Neuronal stem cell (in vitro differentiated cells): ENCODE measurements around the gene ATAD3C.

Experiments used
- DNase-seq: peaks from one replicate; pipeline ENCODE4 v3.0.0-alpha.2; 2013; ENCODE audit warnings: low spot score
- H2AFZ ChIP-seq: one replicate; pipeline ENCODE4 v1.6.1; 2013; ENCODE audit warnings: mild to moderate bottlenecking, low read length, inconsistent platforms
- H2AK5ac ChIP-seq: 2 replicates; pipeline ENCODE4 v1.6.1; 2013; ENCODE audit warnings: low read depth, mild to moderate bottlenecking, inconsistent platforms, low read length, moderate library complexity, mixed read lengths
- H2BK120ac ChIP-seq: 2 replicates; pipeline ENCODE4 v1.6.1; 2013; ENCODE audit warnings: low read depth, mild to moderate bottlenecking, inconsistent platforms, low read length, moderate library complexity, mixed read lengths
- H2BK12ac ChIP-seq: one replicate; pipeline ENCODE4 v1.6.1; 2013; ENCODE audit warnings: low read length, inconsistent platforms
- H2BK15ac ChIP-seq: 2 replicates; pipeline ENCODE4 v1.6.1; 2013; ENCODE audit warnings: mild to moderate bottlenecking, low read length, inconsistent platforms, mixed read lengths
- H2BK5ac ChIP-seq: one replicate; pipeline ENCODE4 v1.6.1; 2013; ENCODE audit warnings: inconsistent platforms, mild to moderate bottlenecking, low read length, moderate library complexity
- H3K14ac ChIP-seq: one replicate; pipeline ENCODE4 v1.6.1; 2013; ENCODE audit warnings: low read length, inconsistent platforms
- H3K18ac ChIP-seq: 2 replicates; pipeline ENCODE4 v1.6.1; 2013; ENCODE audit warnings: low read length, inconsistent platforms
- H3K23ac ChIP-seq: 2 replicates; pipeline ENCODE4 v1.6.1; 2013; ENCODE audit warnings: low read depth, mild to moderate bottlenecking, mixed read lengths, low read length, inconsistent platforms; ENCODE audit not compliant: poor library complexity
- H3K27ac ChIP-seq: replicated peaks from 3 replicates; pipeline ENCODE4 v1.5.1; 2013; ENCODE audit warnings: low read length, inconsistent platforms
- H3K27me3 ChIP-seq, 3 experiments: 2 replicates each; pipeline ENCODE4 v1.6.1; 2013; ENCODE audit warnings: low read length in 3 of 3, mild to moderate bottlenecking in 2 of 3, inconsistent platforms in 1 of 3, low read depth in 1 of 3, mixed read lengths in 1 of 3, moderate library complexity in 1 of 3; ENCODE audit not compliant: control insufficient read depth in 3 of 3, insufficient read depth in 3 of 3
- H3K36me3 ChIP-seq, 2 donors: replicated peaks in 1 of 2; 2 replicates each; pipeline ENCODE4 v1.6.1; 2013; ENCODE audit warnings: low read length in 2 of 2; ENCODE audit not compliant: control insufficient read depth in 2 of 2, insufficient read depth in 2 of 2
- H3K4ac ChIP-seq: 2 replicates; pipeline ENCODE4 v1.6.1; 2013; ENCODE audit warnings: inconsistent platforms, mild to moderate bottlenecking, low read length, moderate library complexity
- H3K4me1 ChIP-seq, 2 donors: 1 replicate in 1 of 2; 2 replicates in 1 of 2; pipeline ENCODE4 v1.6.1; 2013; ENCODE audit warnings: low read length in 2 of 2, low read depth in 1 of 2; ENCODE audit not compliant: control insufficient read depth in 2 of 2, insufficient read depth in 1 of 2
- H3K4me2 ChIP-seq: one replicate; pipeline ENCODE4 v1.6.1; 2013; ENCODE audit warnings: mild to moderate bottlenecking, low read length, inconsistent platforms; ENCODE audit not compliant: insufficient read depth, poor library complexity, severe bottlenecking
- H3K4me3 ChIP-seq, 2 donors: 2 replicates each; pipeline ENCODE4 v1.5.1; 2013; ENCODE audit warnings: low read length in 2 of 2, mild to moderate bottlenecking in 2 of 2, inconsistent platforms in 1 of 2, moderate library complexity in 1 of 2
- H3K79me1 ChIP-seq: one replicate; pipeline ENCODE4 v1.6.1; 2013; ENCODE audit warnings: low read depth, mild to moderate bottlenecking, inconsistent platforms, low read length, moderate library complexity
- H3K9ac ChIP-seq: one replicate; pipeline ENCODE4 v1.6.1; 2013; ENCODE audit warnings: mild to moderate bottlenecking, low read depth, low read length, inconsistent platforms; ENCODE audit not compliant: poor library complexity
- H3K9me3 ChIP-seq, 2 donors: replicated peaks in 1 of 2; 2 replicates each; pipeline versions ENCODE3 to v1.6.1; 2013; ENCODE audit warnings: low read length in 2 of 2, mild to moderate bottlenecking in 2 of 2, inconsistent platforms in 1 of 2, low read depth in 1 of 2, mixed read lengths in 1 of 2, moderate library complexity in 1 of 2; ENCODE audit not compliant: control insufficient read depth in 2 of 2, insufficient read depth in 1 of 2
- H4K8ac ChIP-seq: one replicate; pipeline ENCODE4 v1.6.1; 2013; ENCODE audit warnings: low read depth, mild to moderate bottlenecking, inconsistent platforms, low read length, moderate library complexity
- H4K91ac ChIP-seq: one replicate; pipeline ENCODE4 v1.6.1; 2013; ENCODE audit warnings: low read length, low read depth, mild to moderate bottlenecking, inconsistent platforms; ENCODE audit not compliant: poor library complexity
- WGBS, 2 donors: extraction: QIAGEN DNeasy Blood & Tissue Kit; methylation state at CpG; one replicate each; pipeline ENCODE4 v1.1.7; 2013; ENCODE audit warnings: missing lambda C conversion rate in 2 of 2, mixed read lengths in 1 of 2; ENCODE audit not compliant: insufficient read length in 2 of 2, insufficient replicate concordance in 1 of 2; ENCODE audit errors: extremely low coverage in 2 of 2; 5-methylcytosine and 5-hydroxymethylcytosine counted together

ATAD3C gene

DNA sequence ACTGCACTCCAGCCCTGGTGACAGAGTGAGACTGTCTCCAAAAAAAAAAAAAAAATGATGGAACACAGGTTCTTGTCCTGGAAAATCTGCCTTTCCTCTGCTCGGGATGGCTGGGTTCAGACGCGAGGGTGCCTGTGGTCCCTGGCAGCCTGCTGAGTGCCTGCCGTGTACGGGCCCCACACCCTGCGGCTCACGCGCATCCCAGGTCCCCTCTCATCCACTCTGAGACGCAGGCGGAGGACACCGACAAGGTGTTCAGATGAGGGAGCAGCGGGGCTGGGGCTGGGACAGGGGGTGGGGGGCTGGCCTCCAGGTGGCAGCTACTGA is 24.1 kb upstream of the ATAD3C start:
- Histone ChIP-seq H3K23ac (peak overlapping the region; percentile 97), H4K91ac (no peak overlapping the region), H3K4me2 (no peak overlapping the region), H3K4ac (no peak overlapping the region), H2BK12ac (no peak overlapping the region), H2BK5ac (peak overlapping the region; percentile 93), H2BK15ac (peak overlapping the region; percentile 99), H3K79me1 (peaks cover 2% of the 10 kb centered on the region), H3K18ac (peak overlapping the region; percentile 88), H3K27ac (no peak overlapping the region), H2BK120ac (peak overlapping the region; percentile 100), H4K8ac (no peak overlapping the region), H2AFZ (no peak overlapping the region), H3K27me3 (no peaks in the 10 kb centered on the region), H3K4me3 (no peak overlapping the region), H3K36me3 (no peaks in the 10 kb centered on the region), H3K9me3 (peaks cover 0 to 3% of the 10 kb centered on the region in 2 donors), H2AK5ac (peak overlapping the region; percentile 100), H3K14ac (no peak overlapping the region), H3K9ac (no peak overlapping the region), H3K4me1 (peaks cover 23 to 42% of the 10 kb centered on the region in 2 donors)
- WGBS, 2 donors, result no CpG with 5 or more reads among the region's 12 CpGs
- DNase-seq, result no peak

DNA sequence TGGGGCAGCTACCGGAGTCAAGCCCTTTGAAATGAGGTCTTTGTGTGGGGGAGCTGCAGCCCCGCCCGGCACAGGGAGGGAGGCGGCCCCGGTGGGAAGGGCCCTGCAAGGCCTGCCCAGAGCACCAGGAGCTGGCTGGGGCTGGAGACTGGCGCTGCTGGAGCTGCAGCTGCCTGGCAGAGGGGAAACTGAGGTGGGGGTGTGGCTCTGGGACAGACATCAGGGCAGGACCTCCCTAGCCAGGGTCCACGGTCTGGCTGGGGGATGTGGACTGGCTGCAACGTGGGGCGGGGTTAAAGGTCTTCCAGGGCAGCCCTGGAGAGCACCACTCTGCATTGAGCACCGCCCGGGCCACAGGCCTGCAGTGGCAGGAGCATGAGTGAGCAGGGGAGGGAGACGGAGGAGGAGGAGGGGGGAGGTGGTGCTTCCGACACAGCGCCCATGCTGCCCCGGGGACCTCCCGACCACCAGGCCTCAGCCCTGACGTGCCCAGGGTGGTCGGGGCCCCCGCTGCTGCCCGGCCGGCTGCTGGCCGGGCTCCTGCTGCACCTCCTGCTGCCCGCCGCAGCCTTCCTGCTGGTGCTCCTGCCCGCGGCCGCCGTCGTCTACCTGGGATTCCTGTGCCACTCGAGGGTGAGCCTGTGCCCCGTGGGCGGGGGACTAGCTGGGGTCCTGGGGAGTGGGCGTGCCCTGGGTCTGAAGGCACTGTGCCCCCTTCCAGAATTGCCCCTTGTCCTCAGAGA is 23.6 kb upstream of the ATAD3C start:
- Histone ChIP-seq H3K4ac (peak overlapping the region; percentile 89), H2BK120ac (peak overlapping the region; percentile 100), H3K9me3 (peaks cover 0 to 3% of the 10 kb centered on the region in 2 donors), H2BK5ac (peak overlapping the region; percentile 93), H3K27me3 (no peaks in the 10 kb centered on the region), H3K4me3 (no peak overlapping the region), H3K14ac (peak overlapping the region; percentile 94), H2AFZ (peak overlapping the region; percentile 34), H3K4me2 (peak overlapping the region; percentile 57), H2BK15ac (peak overlapping the region; percentile 99), H3K4me1 (peaks cover 21 to 43% of the 10 kb centered on the region in 2 donors), H2BK12ac (peak overlapping the region; percentile 95), H4K8ac (peak overlapping the region; percentile 70), H4K91ac (peak overlapping the region; percentile 99), H3K36me3 (no peaks in the 10 kb centered on the region), H2AK5ac (peak overlapping the region; percentile 100), H3K23ac (peak overlapping the region; percentile 97), H3K27ac (peak overlapping the region; percentile 58), H3K18ac (peak overlapping the region; percentile 99), H3K79me1 (peaks cover 1% of the 10 kb centered on the region), H3K9ac (peak overlapping the region; percentile 84)
- no peak for DNase-seq
- WGBS, 2 donors, result no CpG with 5 or more reads among the region's 33 CpGs

DNA sequence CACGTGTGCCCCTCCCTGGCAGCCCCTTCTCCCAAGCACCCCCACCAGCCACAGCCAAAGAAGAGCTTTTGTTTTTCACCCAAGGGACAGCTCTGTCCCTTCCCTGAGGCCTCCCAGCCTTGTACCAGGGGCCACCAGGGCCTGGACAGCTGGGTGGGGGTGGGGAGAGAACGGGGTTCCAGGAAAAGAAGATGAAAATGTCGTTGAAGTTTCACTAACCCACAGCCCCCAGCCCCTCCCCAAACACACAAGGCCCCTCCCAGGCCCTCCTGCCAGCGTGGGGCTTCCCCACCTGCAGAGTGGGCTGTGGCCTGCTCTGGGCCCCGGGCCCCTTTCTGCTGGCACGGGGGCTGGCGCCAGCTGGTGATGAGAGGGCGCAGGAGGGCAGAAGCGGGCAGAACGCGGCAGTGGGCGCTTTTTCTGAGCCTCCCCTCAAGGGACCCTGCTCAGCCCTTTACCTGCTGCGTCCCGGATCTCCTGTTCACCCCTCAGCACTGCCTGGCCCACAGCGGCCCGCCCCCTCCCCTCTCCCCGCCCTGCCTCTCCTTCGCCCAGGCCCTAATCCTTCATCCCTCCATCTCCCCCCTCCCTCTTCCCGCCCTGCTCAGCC is 22.9 kb upstream of the ATAD3C start:
- H3K27me3 ChIP-seq, result no peaks in the 10 kb centered on the region
- H2BK5ac ChIP-seq, result peak overlapping the region; percentile 93
- peak overlapping the region; percentile 11 for H2AFZ ChIP-seq
- peak overlapping the region; percentile 97 for H3K23ac ChIP-seq
- WGBS, 2 donors, result no CpG with 5 or more reads among the region's 19 CpGs
- peaks cover 19 to 43% of the 10 kb centered on the region in 2 donors for H3K4me1 ChIP-seq
- peak overlapping the region; percentile 84 for H3K9ac ChIP-seq
- peaks cover 0 to 3% of the 10 kb centered on the region in 2 donors for H3K9me3 ChIP-seq
- H4K8ac ChIP-seq, result peak overlapping the region; percentile 70
- peak overlapping the region; percentile 99 for H3K18ac ChIP-seq
- DNase-seq, result no peak
- H3K4me3 ChIP-seq, result no peak overlapping the region
- H3K36me3 ChIP-seq, result no peaks in the 10 kb centered on the region
- peak overlapping the region; percentile 94 for H3K14ac ChIP-seq
- H2BK15ac ChIP-seq, result peak overlapping the region; percentile 99
- H3K27ac ChIP-seq, result peak overlapping the region; percentile 58
- peak overlapping the region; percentile 100 for H2BK120ac ChIP-seq
- H4K91ac ChIP-seq, result peak overlapping the region; percentile 99
- peaks cover 1% of the 10 kb centered on the region for H3K79me1 ChIP-seq
- H3K4ac ChIP-seq, result peak overlapping the region; percentile 89
- peak overlapping the region; percentile 100 for H2AK5ac ChIP-seq
- H3K4me2 ChIP-seq, result peak overlapping the region; percentile 57
- H2BK12ac ChIP-seq, result peak overlapping the region; percentile 95
